Adrenal gland (tissue), 12 donors: ENCODE results near the gene PLAAT5. TPM values are rescaled to one million over a fixed set of nuclear protein-coding genes. Genes with fewer than 3 reads are reported as not detected.
"Not testable (repeated sequence)": the region's sequence is repeated elsewhere in the genome, so short reads cannot be mapped to it uniquely, and the experiment has no call there.

Source experiments
- DNase-seq, 7 donors: peaks; one replicate each; pipeline ENCODE4 v3.0.0-alpha.2; 2019 to 2020
- H3K27ac ChIP-seq, 5 donors: fragments of 200-600 bp; sonication (generic) in 4 of 5; 1 replicate in 3 of 5; 2 replicates in 2 of 5; pipeline versions ENCODE4 v1.5.1 to v1.8.0; 2016 to 2020; ENCODE audit warnings: mild to moderate bottlenecking in 1 of 5
- H3K27me3 ChIP-seq: fragments of 200-600 bp; 2 replicates; pipeline ENCODE4 v1.8.0; 2021
- H3K36me3 ChIP-seq, 2 donors: fragments of 200-600 bp; replicated peaks in 1 of 2; 1 replicate in 1 of 2; 2 replicates in 1 of 2; pipeline versions ENCODE4 v1.5.1 to v1.8.0; 2018 to 2022
- H3K4me1 ChIP-seq, 2 donors: fragments of 200-600 bp; replicated peaks in 1 of 2; 1 replicate in 1 of 2; 2 replicates in 1 of 2; pipeline versions ENCODE4 v1.5.1 to v1.8.0; 2018 to 2021
- H3K4me3 ChIP-seq, 4 donors: fragments of 200-600 bp; sonication (generic) in 3 of 4; one replicate each; pipeline ENCODE4 v1.5.1; 2016 to 2018
- H3K9me3 ChIP-seq, 3 donors: fragments of 200-600 bp; sonication (generic) in 1 of 3; replicated peaks in 1 of 3; 1 replicate in 2 of 3; 2 replicates in 1 of 3; pipeline versions ENCODE4 v1.5.1 to v1.8.0; 2016 to 2021
- POLR2A ChIP-seq, 2 donors: fragments of 450-650 bp; IDR thresholded peaks; one replicate each; pipeline ENCODE4 v1.6.1; 2017; ENCODE audit warnings: antibody characterized with exemption in 2 of 2, mild to moderate bottlenecking in 2 of 2, moderate library complexity in 1 of 2
- WGBS, 4 donors: extraction: QIAGEN DNeasy Blood & Tissue Kit in 2 of 4; methylation state at CpG; one replicate each; pipeline versions ENCODE4 v1.1.5 to v1.1.7; 2013 to 2017; 5-methylcytosine and 5-hydroxymethylcytosine counted together
- intact Hi-C, 2 donors: fragments of 100-400 bp; cut with DNase I; formaldehyde crosslinking; loops; one replicate each; pipeline versions ENCODE4 v1.14.1 to v1.15.0; 2022 to 2023
- polyA plus RNA-seq, 3 donors: library from polyadenylated mRNA; stranded (reverse); fragments of 200-250 nt in 2 of 3; fragments of 350-450 nt in 1 of 3; fragmentation: Illumina TruSeq in 1 of 3; extraction: RNeasy Lipid Tissue Mini Kit (QIAGEN cat#74804) in 1 of 3; gene quantifications; one replicate each; pipeline ENCODE4 v1.2.3, GENCODE V29; 2013 to 2014
- total RNA-seq, 9 donors: library from RNA; depleted of rRNA in 4 of 9; stranded (reverse); fragments of >200 nt in 4 of 9; fragments of 120-200 nt in 1 of 9; fragmentation: NEBNext Ultra II Directional in 1 of 9; extraction: Animal tissue kit (Norgen Biotek cat#: 25700) in 1 of 9; gene quantifications; one replicate each; pipeline versions ENCODE4 v1.1.0 to v1.2.4, GENCODE V29; 2013 to 2023
- TF ChIP-seq, protein P1 (sequence below), 6 experiments: fragments of 450-650 bp in 4 of 6; fragments of 200-600 bp in 2 of 6; sonication (generic) in 1 of 6; IDR thresholded peaks; 1 replicate in 5 of 6; 2 replicates in 1 of 6; pipeline versions ENCODE4 v1.5.1 to v1.8.0; 2016 to 2021; ENCODE audit warnings: antibody characterized with exemption in 6 of 6, mild to moderate bottlenecking in 2 of 6, moderate library complexity in 1 of 6
- donor health status: healthy with polysubstance abuse.
- donor health status: Bipolar disorder and iron deficiency.
- donor health status: DM: yes; HTN: yes; CAD: no.
- donor health status: DM: no; HTN: no; CAD: no.
- donor health status: DM: no; HTN: no; CAD: no.
- donor health status: DM: yes; HTN: yes; CAD: no.

Gene PLAAT5
- total and polyA plus RNA-seq, 12 donors, result 0.64 to 8.1 (median 1.3) TPM; not detected in 2

DNA sequence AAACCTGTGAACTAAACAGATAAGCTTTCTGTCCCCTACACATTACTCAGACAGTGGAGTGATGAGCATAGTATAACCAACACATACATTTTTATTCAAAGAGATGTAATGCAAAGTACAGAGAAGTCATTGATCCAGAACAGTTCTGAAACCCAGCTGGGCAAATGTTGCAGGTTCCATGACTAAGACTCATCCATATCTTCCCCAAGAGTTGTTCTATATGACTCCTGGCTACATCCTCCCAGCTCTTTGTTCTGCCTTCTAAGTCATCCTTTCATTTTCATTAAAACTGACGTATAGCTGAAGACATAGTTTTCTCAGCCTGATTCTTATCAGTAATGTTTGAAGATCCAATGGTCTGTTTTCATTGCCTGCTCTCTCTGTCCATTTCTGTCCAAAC, 47.3 kb downstream of the PLAAT5 start:
- no peak overlapping the region for H3K4me3 ChIP-seq
- H3K27me3 ChIP-seq, result no peaks in the 10 kb centered on the region
- DNase-seq, result no peak
- 52 to 72% (median 69%) methylated on average over 1 of the region's 1 CpG for WGBS, 4 donors
- no peaks in the 10 kb centered on the region for H3K9me3 ChIP-seq
- intact Hi-C loops, result no loop called here
- no peak overlapping the region for H3K27ac ChIP-seq
- no peak for TF ChIP-seq POLR2A (IDR thresholded peaks at IDR 0.05)
- TF ChIP-seq, protein P1, sequence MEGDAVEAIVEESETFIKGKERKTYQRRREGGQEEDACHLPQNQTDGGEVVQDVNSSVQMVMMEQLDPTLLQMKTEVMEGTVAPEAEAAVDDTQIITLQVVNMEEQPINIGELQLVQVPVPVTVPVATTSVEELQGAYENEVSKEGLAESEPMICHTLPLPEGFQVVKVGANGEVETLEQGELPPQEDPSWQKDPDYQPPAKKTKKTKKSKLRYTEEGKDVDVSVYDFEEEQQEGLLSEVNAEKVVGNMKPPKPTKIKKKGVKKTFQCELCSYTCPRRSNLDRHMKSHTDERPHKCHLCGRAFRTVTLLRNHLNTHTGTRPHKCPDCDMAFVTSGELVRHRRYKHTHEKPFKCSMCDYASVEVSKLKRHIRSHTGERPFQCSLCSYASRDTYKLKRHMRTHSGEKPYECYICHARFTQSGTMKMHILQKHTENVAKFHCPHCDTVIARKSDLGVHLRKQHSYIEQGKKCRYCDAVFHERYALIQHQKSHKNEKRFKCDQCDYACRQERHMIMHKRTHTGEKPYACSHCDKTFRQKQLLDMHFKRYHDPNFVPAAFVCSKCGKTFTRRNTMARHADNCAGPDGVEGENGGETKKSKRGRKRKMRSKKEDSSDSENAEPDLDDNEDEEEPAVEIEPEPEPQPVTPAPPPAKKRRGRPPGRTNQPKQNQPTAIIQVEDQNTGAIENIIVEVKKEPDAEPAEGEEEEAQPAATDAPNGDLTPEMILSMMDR (IDR thresholded peaks at IDR 0.05), result no peak
- H3K36me3 ChIP-seq, result no peaks in the 10 kb centered on the region
- no peaks in the 10 kb centered on the region for H3K4me1 ChIP-seq

DNA sequence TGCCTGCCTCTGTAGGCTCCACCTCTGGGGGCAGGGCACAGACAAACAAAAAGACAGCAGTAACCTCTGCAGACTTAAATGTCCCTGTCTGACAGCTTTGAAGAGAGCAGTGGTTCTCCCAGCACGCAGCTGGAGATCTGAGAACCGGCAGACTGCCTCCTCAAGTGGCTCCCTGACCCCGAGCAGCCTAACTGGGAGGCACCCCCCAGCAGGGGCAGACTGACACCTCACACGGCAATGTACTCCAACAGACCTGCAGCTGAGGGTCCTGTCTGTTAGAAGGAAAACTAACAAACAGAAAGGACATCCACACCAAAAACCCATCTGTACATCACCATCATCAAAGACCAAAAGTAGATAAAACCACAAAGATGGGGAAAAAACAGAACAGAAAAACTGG, 55.1 kb downstream of the PLAAT5 start:
- WGBS, 4 donors, result 0 to 22% (median 8%) methylated on average over 1 to 4 of the region's 4 CpGs
- intact Hi-C loops, H3K9me3 ChIP-seq, DNase-seq, H3K36me3 ChIP-seq, H3K4me3 ChIP-seq, H3K27me3 ChIP-seq, H3K4me1 ChIP-seq, H3K27ac ChIP-seq: not testable (repeated sequence)

DNA sequence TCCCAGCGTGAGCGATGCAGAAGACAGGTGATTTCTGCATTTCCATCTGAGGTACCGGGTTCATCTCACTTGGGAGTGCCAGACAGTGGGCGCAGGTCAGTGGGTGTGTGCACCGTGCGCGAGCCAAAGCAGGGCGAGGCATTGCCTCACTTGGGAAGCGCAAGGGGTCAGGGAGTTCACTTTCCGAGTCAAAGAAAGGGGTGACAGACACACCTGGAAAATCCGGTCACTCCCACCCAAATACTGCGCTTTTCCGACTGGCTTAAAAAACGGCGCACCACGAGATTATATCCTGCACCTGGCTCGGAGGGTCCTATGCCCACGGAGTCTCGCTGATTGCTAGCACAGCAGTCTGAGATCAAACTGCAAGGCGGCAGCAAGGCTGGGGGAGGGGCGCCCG, 55.6 kb downstream of the PLAAT5 start:
- H3K27me3 ChIP-seq, H3K4me1 ChIP-seq, intact Hi-C loops, DNase-seq, H3K36me3 ChIP-seq, H3K27ac ChIP-seq, H3K9me3 ChIP-seq, H3K4me3 ChIP-seq: not testable (repeated sequence)
- WGBS, 4 donors, result 71 to 86% (median 80%) methylated on average over 19 to 22 of the region's 22 CpGs

DNA sequence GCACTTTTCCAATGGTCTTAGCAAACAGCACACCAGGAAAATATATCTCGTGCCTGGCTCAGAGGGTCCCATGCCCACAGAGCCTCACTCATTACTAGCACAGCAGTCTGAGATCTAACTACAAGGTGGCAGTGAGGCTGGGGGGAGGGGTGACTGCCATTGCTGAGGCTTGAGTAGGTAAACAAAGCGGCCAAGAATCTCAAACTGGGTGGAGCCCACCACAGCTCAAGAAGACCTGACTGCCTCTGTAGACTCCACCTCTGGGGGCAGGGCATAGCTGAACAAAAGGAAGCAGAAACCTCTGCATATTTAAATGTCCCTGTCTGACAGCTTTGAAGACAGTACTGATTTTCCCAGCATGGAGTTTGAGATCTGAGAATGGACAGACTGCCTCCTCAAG, 60.2 kb downstream of the PLAAT5 start:
- H3K27me3 ChIP-seq, H3K4me1 ChIP-seq, DNase-seq, intact Hi-C loops, H3K27ac ChIP-seq, H3K9me3 ChIP-seq, H3K4me3 ChIP-seq, H3K36me3 ChIP-seq: not testable (repeated sequence)
- 42 to 77% (median 64%) methylated on average over 2 of the region's 2 CpGs for WGBS, 4 donors

DNA sequence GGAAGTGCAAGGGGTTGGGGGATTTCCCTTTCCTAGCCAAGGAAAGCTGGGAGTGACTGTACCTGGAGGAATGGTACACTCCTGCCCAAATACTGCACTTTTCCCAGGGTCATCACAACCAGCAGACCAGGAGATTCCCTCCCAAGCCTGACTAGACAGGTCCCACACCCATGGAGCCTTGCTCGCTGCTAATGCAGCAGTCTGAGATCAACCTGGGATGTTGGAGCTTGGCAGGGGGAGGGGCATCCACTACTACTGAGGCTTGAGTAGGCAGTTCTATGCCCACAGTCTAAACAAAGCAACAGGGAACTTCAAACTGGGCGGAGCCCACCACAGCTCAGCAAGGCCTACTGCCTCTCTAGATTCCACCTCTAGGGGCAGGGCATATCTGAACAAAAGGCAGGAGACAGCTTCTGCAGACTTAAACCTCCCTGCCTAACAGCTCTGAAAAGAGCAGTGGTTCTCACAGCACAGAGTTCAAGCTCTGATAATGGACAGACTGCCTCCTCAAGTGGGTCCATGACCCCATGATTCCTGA, 62.9 kb downstream of the PLAAT5 start:
- no peaks in the 10 kb centered on the region for H3K9me3 ChIP-seq
- no peaks in the 10 kb centered on the region for H3K36me3 ChIP-seq
- no peak for DNase-seq
- no peak for TF ChIP-seq POLR2A (IDR thresholded peaks at IDR 0.05)
- TF ChIP-seq, protein P1 (IDR thresholded peaks at IDR 0.05), result no peak
- H3K4me1 ChIP-seq, result no peaks in the 10 kb centered on the region
- intact Hi-C loops, result no loop called here
- no peak overlapping the region for H3K27ac ChIP-seq
- 83 to 86% (median 84%) methylated on average over 1 to 2 of the region's 2 CpGs for WGBS, 4 donors
- H3K27me3 ChIP-seq, result no peaks in the 10 kb centered on the region
- no peak overlapping the region for H3K4me3 ChIP-seq

DNA sequence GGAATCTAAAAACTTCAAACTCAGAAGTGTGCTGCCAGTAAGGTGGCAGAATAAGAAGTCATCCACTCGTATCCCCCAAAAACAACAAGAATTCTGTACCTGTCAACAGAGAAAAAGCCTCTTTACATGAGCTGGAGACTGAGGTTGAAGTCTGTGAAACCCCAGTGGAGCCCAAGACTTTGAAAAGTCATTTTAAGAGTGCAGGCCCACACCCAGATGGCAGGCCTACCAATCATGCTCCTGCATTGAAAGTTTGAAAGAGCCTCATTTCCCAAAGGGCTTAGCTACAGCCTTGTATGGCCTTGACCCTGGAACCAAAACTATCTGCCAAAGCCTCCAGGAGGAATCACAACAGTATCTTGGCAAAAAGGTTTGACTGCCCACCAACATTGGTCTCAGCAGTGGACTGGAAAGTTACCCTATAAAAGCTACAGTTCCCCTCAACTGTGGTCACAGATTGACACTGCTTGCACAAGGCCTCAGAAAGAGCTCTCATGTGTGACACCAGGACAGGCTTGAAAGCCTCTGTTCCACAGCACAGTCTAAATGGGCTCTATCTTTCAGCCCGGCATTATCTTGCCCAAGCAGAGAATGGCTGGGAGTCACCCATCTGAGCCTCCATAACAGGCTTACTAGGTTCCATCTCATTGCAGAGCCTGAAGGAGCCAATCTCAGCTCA, 73.7 kb downstream of the PLAAT5 start:
- H3K4me1 ChIP-seq, result no peaks in the 10 kb centered on the region
- intact Hi-C loops, result no loop called here
- DNase-seq, result no peak
- WGBS, 4 donors, result 74 to 97% (median 87%) methylated on average over 1 to 2 of the region's 2 CpGs
- no peaks in the 10 kb centered on the region for H3K27me3 ChIP-seq
- H3K4me3 ChIP-seq, result no peak overlapping the region
- H3K27ac ChIP-seq, result no peak overlapping the region
- no peaks in the 10 kb centered on the region for H3K9me3 ChIP-seq
- TF ChIP-seq, protein P1 (IDR thresholded peaks at IDR 0.05), result no peak
- no peak for TF ChIP-seq POLR2A (IDR thresholded peaks at IDR 0.05)
- no peaks in the 10 kb centered on the region for H3K36me3 ChIP-seq
